Inflammatory macrophage treated with lipopolysaccharide for 1 hour (primary cell): ENCODE data around the gene PSME3IP1.
"Not testable (repeated sequence)": the region's sequence is repeated elsewhere in the genome, so short reads cannot be mapped to it uniquely, and the experiment has no call there.

ENCODE experiments used
- DNase-seq, 2 donors: peaks; one replicate each; pipeline ENCODE4 v3.0.0-alpha.2; 2020 to 2022

Gene PSME3IP1

DNA sequence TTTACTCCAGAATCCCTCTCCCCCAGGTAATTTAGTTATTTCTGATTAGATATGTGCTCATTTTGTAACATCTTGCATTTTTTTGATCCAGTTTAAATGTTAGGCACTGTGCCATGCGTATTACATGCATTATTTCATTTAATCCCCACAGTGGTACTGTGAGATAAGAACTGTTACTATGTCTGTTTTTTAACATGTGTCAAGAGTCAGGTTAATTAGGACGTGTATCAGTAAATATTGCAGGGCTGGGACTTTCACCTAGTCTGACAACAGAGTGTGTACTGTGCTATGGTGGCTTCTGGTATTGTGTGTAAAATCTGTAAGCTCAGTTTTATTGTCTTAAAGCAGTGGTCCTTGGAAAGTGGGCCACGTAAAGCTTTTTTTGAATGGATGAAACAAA, 10.9 kb upstream of the PSME3IP1 start:
- no peak for DNase-seq

DNA sequence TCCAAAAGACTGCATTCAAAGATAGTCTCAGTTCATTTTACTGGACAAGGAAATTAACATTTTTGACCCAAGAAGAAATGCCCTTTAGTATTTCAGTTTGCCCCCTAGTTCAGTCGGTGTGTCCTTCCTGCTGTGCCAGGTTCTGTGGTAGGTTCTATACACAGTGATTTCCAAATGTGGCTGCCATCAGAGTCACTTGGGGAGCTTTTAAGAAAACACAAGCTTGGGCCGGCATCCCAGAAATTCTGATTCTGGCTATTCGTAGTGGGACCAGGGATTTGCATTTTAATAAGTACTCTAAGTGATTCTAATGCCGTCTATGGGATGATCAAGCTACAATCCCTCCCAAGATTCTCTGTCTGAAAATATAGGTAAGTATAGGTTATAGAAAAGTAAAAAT, 10.4 kb upstream of the PSME3IP1 start:
- no peak for DNase-seq

DNA sequence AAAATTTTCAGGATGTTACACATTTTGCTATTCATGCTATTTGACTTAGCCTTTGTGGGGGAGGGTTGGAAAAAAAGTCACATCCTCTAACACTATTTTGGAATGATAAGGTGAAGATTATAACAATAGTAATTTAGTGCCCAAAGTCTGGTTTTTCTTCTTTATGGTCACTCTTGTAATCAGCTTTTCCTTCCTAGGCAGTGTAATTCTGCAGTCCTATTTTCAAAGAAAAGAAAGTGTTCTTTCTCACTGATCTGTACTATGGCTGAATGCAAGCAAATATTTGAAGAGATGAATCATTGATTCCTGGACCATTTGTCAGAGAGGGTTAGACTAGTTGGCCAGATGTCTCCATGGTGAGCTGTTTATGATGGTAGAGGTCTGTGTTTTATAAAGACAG, 8.7 kb upstream of the PSME3IP1 start:
- no peak for DNase-seq

DNA sequence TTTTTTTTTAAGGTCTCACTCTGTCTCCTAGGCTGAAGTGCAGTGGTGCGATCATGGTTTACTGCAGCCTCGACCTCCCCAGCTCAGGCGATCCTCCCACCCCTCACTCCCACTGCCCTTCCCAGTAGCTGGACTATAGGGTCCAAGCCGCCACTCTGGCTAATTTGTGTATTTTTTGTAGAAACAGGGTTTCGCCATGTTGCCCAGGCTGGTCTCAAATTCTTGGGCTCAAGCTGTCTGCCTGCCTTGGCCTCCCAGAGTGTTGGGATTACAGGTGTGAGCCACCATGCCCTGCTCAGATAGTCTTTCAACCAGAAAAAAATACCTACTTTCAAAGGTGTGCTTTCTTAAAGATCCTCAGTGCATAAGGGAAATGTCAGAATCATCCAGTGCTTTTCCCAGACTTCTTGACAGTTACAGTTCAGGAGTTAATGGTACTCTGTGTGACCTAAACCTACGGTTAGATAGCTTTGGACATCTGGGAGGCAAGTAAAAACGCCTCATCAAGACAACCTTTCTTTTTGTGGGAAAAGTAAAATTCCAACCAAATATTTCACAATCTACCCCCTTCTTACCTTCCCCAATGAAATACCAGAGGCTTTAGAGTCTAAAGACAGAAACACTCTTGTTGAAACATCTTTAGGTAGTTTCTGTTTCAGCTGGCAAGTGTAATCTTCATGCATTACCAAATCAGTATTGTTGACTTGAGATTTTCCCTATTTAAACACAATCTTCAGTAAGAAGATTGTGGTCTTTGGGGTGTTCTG, 7.1 kb upstream of the PSME3IP1 start:
- no peak for DNase-seq

DNA sequence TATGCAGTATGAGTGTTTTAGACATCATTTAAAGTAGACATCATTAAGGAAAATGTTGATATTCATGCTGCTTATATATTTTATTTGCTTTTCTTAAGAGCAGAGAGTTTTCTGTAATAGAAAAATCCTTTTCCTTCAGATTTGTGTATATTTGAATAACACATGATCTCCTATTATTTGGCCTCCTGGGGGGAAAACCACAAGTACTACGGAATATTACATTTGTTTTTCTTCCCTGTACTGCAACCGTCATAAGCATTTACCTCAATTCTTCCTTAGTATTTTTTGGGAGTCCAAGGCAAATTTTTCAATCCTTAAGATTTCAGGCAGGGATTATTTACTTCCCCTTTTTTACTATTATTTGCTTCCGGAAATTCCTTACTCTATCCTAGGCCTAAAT, 6.3 kb upstream of the PSME3IP1 start:
- DNase-seq = no peak

DNA sequence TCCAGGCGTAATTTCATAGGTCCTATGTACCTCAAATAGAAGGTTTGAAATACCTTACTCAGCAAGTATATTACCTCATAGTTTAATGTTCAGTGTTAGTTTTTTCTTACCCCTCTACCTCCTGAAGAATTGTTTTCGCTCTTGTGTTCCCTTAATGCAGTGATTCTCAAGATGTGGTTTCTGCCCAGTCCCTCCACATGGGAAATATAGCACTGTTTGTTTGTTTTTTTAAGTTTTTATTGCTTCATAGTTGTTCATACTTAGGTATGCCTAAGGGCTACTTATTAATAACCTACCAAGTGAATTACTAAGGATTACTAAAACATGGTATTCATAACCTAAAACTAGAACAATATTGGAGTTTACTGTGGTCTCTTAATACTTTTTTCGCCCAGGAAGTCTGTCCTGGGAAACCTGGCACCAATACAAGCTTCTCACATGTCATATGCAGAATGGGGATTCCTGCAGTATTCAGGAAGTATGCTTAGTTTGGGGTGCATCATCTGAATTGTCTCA, 5.3 kb upstream of the PSME3IP1 start:
- DNase-seq = peak in 1 of 2 donors; percentile 40

DNA sequence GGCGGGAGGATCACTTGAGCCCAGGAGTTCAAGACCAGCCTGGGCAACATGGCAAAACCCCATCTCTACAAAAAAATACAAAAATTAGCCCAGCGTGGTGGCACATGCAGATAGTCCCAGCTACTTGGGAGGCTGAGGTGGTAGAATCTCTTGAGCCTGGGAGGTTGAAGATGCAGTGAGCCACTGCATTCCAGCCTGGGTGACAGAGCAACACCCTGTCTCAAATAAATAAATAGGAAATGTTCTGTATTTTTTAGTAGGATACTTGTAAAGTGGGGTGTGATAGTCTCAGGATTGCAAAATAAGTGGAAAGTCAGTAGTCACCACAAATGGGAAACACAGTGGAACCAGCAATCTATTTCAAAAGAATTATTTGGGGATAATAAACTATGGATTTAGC, 4.3 kb upstream of the PSME3IP1 start:
- DNase-seq = no peak

DNA sequence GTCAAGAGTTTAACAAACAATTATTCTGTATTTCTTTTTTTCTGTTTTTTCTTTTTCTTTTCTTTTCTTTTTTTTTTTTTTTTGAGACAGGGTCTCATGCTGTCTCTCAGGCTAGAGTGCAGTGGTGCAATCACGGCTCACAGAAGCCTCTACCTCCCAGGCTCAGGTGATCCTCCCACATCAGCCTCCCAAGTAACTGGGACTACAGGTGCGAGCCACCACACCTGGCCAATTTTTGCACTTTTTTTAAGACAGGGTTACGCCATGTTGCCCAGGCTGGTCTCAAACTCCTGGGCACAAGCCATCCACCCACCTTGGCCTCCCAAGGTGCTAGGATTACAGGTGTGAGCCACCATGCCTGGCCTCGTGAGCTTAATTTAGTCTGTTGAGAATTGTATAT, 3.7 kb upstream of the PSME3IP1 start:
- DNase-seq = not testable (repeated sequence)

DNA sequence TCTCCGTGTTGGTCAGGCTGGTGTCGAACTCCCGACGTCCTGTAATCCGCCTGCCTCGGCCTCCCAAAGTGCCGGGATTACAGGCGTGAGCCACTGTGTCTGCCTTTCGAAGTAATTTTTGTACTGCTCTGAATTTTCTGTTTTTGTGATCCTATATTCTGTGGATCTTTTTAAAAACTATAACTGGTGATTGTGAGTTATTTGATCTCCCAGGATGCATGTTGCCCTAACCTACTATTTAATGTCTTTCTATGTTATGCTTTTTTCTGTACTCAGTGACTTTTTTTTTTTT, 2.8 kb upstream of the PSME3IP1 start:
- DNase-seq = no peak

DNA sequence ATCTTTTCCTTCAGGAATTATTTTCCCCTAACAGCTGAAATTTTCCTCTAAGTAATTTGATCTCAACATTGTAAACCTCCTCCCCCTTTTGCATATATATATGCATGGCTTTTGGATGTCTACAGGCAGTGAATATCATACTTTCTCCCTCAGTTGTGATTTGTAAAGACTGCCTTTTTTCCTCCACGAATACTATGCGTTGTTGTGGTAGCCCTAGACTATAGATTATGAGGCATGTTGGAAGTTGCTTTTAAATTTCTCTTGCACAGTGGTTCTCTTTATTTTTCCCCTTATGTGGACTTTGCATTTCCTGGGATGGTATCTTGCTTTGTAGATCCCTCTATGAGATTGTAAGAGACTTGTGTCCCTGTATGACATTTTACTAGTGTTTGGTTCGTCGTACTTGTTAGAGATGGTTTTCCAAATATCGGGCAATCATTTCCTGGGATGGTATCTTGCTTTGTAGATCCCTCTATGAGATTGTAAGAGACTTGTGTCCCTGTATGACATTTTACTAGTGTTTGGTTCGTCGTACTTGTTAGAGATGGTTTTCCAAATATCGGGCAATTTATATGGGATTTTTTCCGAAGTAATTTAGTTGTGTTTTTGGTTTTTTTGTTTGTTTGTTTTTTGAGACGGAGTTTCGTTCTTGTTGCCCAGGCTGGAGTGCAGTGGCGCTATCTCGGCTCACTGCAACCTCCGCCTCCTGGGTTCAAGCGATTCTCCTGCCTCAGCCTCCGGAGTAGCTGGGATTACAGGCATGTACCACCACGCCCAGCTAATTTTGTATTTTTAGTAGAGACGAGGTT, 2.3 kb upstream of the PSME3IP1 start:
- DNase-seq = not testable (repeated sequence)

DNA sequence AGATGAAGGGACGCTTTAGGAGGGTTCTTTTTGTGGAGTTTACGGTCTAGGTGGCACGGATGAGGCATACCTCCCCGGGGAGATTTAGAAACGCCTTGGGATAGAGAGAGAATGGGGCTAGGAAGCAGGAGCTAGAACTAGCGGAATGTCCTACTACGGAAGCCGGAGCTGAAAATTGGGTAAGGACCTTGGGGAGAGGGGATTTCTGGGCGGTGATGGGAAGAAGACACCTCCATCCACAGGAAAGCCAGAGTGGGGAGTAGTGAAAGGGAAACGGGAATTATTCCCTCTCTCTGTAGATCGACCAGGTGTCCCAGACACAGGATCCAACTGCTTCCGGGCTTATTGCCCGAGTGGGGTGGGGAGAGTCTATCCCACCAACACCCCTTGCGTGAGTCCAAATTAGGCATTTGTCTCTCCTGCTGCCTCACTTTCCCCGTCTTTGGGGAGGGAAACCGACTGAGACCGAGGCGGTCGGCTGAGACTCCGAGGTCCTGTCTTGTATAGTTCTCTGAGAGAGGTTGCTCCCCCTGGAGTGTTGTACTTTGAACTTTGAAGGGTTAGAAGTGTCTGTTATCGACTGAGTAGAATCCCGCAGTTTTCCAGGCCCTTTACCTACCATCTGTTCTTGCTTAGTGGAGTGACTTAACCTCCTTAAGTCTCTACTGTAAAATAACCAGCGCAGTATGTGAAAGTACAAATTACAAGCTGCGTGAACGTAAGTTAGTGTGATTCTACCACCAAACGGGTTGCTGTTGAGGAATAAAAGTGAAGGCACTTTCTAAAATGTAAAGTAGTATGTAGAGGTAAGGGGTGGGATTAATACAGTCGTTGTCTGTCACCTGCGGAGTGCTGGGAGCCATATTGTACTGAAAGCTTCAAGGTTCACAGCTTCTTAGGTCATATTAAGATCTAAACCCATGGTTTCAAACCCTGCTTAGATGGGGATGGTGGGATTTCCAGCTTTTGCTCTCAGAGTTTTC, 1.3 kb upstream of the PSME3IP1 start:
- peak in 1 of 2 donors; percentile 22 for DNase-seq

DNA sequence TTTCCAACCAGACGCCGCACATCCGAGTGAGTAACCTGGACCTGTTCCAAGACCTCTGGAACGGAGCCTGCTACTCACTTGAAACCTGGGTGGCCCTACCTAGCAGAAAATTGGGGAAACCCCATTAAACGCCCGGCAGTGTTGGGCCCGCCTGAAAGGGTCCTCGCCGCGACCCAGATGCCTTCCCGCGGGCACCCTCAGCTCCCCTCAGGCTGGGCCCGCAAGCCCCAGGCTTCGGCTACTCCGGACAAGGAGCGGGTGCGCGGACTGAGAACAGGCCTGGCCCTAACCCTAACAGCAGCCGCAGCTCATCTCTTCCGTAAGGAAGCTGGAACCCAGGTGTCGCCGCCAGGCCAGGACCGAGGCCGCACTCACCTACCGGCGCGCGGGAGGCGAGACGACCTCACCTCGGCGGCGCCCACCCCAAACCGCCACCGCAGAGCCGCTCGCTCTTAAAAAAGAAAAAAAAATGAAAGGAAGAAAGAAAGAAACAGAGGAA, 344 bp downstream of the PSME3IP1 start:
- DNase-seq = peak in 1 of 2 donors; percentile 24

DNA sequence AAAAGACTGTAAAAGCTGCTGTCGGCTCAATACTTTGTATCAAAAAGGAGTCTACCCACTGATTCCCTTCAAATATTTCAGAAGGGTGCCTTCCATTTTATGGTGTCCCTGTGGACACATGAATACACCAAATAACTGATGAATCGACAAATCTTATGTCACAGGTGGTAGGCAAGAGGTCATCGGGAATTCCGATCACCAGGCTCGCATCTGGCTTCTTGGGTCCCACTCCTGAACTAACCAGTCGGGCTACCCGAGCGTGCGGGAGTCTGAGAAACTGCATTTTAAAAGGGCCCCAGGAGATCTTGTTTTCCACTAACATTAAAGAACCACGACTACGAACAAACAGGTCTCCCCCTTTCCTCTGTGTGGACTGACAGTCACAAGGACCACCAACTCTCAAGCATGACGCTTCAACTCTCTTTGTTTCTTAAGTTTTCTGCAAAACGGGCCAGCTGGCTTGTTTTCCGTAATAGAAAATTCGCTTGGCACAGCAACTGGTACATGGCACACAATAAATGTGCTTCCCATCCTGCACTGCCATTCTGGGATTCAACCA, 873 bp downstream of the PSME3IP1 start:
- peak in 1 of 2 donors; percentile 31 for DNase-seq

DNA sequence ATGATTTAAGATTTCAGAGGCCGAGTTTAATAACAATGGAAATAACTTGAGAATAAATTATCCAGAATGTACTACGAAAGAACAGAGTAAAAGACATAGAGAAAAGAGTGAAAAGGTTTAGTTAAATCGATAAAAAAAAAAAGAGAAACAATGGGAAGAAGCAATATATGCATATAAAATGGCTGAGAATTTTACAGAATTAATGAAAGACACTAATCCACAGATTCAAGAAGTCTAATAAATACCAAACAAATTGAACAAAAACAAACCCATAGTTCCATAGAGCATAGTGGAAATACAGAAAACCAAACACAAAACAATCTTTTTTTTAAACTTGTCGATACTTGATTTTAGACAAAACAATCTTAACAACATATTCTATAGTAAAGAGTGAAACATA, 1.7 kb downstream of the PSME3IP1 start:
- no peak for DNase-seq

DNA sequence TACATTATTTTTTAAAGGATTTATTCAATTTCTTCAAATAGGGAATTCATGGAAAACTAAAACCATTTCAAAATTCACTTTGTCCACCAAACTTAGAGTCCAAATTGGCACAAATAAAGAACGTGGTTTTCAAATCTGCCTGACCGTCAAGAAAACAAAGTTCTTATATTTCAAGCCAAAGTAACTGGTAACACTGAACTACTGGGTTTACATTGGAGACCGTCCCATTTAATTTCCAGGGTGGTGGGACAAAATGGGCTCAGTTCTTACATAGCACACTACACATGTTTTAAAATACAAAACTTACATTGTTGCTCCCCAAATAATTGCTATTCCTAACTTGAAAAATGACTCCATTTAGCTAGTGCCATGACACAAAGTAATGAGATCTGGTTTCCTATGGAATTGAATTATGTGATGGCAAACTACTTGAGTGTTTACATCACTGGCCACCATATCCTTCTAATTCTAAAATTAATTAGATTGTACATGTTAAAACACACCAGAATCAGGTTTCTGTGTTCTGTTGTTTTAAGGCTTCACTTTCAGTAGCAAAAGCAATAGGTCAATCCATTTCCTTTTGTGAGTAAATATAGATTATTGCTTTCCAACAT, 6.5 kb downstream of the PSME3IP1 start:
- DNase-seq = no peak

DNA sequence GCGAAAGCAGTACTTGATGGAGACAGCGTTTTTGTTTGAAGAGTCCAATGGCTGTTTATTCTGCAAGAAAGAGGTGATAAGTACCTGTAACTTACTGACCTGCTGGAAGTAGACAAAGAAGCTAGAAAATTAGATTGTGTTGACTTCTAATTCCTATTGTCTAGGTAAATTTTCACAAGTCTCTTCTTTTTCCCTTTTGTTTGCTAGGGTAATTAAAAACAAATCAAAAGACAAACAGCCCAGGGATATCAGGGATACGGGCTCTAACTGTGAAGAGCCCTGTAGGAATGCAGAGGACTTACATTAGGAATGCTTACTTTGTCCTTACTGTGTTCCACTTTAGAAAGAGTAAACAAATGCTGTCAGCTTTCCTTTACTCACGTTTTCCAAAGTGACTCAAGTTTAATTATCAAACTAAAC, 7.0 kb downstream of the PSME3IP1 start:
- no peak for DNase-seq

DNA sequence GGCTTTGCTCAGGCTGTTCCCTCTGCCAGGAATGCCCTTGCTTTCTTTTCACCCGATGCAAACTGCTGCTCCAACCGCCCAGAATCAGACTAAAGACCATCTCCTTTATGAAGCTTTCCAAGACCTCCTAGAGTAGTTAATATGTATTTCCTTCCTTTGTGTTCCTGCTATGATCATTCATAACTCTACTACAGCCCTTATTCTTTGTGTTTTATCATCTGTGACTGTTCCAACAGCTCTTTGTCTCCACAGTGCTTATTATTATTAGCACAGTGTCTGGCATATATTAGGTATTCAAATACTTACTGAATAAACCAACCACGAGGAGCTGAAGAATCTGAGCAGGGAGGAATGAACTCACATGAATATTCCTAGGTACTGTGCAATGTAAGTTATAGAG, 7.6 kb downstream of the PSME3IP1 start:
- DNase-seq = no peak

DNA sequence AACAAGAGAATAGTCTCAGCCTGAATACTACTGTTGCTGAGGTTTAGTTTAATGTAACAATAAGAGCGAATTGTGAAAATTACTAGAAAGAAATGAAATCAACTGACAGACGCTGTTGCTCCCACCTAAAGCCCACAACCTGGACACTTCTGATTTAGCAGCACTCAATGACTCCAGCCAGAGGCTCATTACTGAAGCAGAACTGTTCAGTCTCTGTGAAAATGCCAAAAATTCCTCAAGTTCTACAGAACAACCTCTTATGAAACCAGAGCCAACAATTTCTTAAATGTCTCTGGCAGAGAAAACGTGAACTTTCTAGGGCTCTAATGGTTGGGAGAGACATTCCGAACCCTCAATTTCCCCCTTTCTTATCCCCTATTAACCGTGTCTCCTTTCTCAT, 9.9 kb downstream of the PSME3IP1 start:
- DNase-seq = no peak

DNA sequence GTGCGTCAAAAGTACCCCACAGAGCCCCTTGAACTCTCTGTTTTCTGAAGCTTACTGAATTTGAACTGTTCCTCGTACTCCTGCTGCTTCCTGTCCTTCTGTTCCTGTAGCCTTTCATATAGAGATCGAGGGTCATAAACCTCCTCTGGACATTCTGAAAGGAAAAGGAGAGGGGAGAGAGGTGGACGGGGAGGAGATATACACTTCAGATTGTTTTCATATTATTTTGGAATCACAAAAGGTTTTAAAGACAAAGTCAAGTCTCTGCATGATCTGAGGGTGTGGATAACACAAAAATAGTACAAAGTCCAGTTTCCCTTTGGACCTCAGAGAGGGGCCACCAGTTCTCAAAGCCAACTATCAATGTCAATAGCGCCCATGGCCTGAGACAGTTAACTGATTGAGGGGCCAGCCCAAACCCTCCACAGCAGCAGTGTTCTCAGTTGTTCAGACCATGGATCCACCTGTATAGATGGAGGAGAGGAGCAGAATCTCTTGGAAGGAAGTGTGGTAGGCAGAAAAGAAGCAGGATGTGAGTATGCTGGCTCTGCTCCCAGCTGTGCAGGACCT, 13.0 kb downstream of the PSME3IP1 start:
- no peak for DNase-seq

DNA sequence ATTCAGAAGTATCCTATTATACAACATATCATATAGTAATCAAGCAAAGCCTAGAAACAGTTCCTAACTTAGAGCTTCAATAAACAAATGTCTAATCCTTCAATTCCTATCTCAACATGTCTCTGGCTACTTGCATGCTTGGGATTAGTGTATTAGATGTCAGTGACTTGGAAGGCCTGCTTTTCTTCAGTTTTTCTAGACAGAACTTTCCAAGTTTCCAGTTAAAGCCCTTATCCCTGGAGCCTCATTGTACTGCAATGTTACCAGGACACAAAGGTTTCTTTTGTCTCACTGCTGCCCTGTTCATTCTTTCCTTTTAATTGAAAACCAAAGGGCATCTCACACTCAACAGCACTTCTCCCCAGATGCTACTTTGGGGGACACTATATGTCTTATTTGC, 16.5 kb downstream of the PSME3IP1 start:
- no peak for DNase-seq

DNA sequence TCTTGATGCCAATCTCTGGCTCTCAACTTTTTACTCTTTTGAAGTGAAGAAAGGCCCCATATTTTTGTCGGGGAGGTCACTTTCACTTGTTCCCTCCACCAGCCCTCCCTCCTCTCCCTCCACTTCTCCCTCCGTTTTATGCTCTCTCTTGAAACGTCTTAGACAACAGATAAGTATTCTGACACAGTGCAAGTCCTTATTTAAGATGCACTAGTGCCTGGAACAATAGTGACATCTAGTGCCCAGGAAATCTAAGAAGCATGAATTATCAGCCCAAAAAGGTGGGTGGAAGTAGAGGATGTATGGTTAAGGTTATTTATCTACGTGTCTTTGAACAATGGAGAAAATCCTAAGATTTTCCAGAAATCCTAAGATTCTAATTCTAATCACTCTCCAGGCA, 17.9 kb downstream of the PSME3IP1 start:
- peak; percentile 71 to 79 for DNase-seq

DNA sequence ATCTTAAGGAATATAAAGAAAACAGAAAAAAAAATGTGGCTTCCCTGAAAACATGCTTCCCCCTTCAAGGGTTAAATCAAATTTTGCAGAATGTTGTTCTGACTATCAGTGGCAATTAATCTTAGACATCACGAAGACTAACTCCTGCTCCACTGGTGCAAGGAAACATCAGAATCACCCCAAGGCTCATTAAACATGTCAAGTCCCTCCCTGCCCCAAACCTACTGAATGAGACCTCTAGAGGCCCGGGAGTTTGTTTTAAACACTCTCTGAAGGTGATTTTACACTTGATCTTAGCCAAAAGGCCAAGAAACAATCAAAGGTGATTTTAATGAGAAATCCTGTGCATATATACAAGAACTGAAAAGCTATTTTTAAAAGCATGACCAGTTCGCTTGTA, 18.3 kb downstream of the PSME3IP1 start:
- no peak for DNase-seq
